ENCODE results near the gene DYNLT1. TPM values are rescaled to one million over a fixed set of nuclear protein-coding genes. Genes with fewer than 3 reads are reported as not detected.

Gene DYNLT1
- total and polyA plus RNA-seq, 9 of the 15 experiments (the other 6 are each of a cell fraction or from before 2014, with no cell fraction given): 42.2 to 583 (median 127) TPM

DNA sequence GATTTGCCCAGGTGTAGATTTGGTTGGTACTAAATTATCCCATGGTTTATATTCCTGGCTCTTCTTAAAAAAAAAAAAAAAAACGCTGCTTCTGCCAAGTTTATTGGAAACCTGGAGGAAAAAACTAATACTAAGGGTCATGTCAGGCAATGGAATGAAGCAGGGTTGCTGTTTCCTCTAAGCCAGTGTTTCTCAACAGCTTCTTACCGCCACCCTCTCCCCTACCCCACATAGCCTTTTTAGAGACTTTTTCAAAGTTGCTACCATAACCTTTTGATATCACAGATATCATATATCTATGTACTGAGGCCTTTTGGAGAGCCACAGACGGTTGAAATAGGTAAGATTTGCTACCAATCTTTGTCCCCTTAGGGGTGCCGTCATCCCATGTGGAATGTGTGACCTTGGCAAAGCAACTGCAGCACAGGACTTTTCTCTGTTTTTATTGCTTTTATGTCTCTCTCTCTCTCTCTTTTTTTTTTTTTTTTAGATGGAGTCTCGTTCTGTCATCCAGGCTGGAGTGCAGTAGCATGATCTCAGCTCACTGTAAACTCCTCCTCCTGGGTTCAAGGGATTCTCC is 40.3 kb upstream of the DYNLT1 start:
- POLR2A ChIA-PET: interaction anchor here (0.6 to 1.2 kb wide), 2 partner anchors 22 to 273 kb away, joined by 3 read pairs; no protein-coding TSS in a partner anchor
- FAIRE-seq: no peak
- in situ Hi-C loops (cut with MboI): loop anchor here (5.0 to 25.0 kb wide), 2 partner anchors 427 to 473 kb away; no protein-coding TSS in a partner anchor
- Histone ChIP-seq H3K79me2 (ENCODE audit: control insufficient read depth, insufficient read depth, low read length) (no peaks in the 10 kb centered on the region), H3K9me1 (ENCODE audit: control insufficient read depth, insufficient read depth, low read length) (no peaks in the 10 kb centered on the region), H3K36me3 (ENCODE audit: control insufficient read depth, insufficient read depth, low read length) (no peaks in the 10 kb centered on the region), H3K4me3 (no peak overlapping the region), H3K27me3 (ENCODE audit: control insufficient read depth in 2 of 2, insufficient read depth in 2 of 2, low read length in 2 of 2) (peaks cover 46 to 66% of the 10 kb centered on the region in 2 experiments), H3K4me1 (replicated peaks in 1 of 2; ENCODE audit: control insufficient read depth in 2 of 2, insufficient read depth in 2 of 2, low read length in 2 of 2) (no peaks in the 10 kb centered on the region), H4K20me1 (replicated peaks; ENCODE audit: control insufficient read depth, insufficient read depth, low read length) (no peaks in the 10 kb centered on the region), H3K4me2 (ENCODE audit: insufficient read depth, low read length) (no peak overlapping the region), H3K9me3 (replicated peaks; ENCODE audit: control insufficient read depth, insufficient read depth, low read depth, low read length) (no peaks in the 10 kb centered on the region), H3K27ac (ENCODE audit: extremely low read depth, low read depth, low read length) (no peak overlapping the region), H3K9ac (ENCODE audit: insufficient read depth in 1 of 2, low read depth in 2 of 2, low read length in 2 of 2) (no peak overlapping the region), H2AFZ (ENCODE audit: low read depth, low read length) (no peak overlapping the region)
- no peak for ATAC-seq
- BruUV-seq (replicated peaks): no TSS peak
- no peak for DNase-seq (ENCODE audit: extremely low read depth in 1 of 4, low spot score in 3 of 4)
- intact Hi-C loops (cut with micrococcal nuclease): no loop called here
- TF ChIP-seq ESRRA (IDR thresholded peaks at IDR 0.05; ENCODE audit: borderline replicate concordance, low read depth): no peak
- no peak for TF ChIP-seq FOXP1 (CRISPR knock-in tag; IDR thresholded peaks at IDR 0.05)
- CTCF ChIA-PET (ENCODE audit: low intra/inter-chr PET ratio): interaction anchor here (0.7 kb wide), 2 partner anchors 290 to 449 kb away, joined by 4 to 6 read pairs; no protein-coding TSS in a partner anchor
- WGBS (ENCODE audit: insufficient coverage, low coverage, missing lambda C conversion rate): 3% methylated on average over 5 of the region's 5 CpGs

DNA sequence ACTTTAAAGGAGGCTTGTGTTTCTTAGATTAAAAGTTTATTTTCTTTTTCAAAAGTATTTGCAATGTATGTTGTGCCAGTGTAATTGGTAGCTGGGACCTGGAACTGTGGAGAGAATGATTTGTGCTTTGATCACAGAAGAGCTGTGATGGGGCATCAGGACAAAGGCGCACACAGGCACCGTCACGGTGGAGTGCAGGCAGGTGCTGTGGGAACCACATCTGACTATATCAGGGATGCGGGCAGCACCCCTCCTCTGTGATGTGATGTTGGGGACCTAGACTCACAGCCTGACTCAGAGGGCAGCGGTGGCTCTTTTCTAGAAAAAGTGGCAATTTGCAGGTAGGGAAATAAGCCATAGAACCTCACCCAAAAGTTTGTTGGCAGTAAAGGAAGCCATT is 39.8 kb upstream of the DYNLT1 start:
- Histone ChIP-seq H3K4me2 (ENCODE audit: insufficient read depth, low read length) (no peak overlapping the region), H3K9me3 (replicated peaks; ENCODE audit: control insufficient read depth, insufficient read depth, low read depth, low read length) (no peaks in the 10 kb centered on the region), H3K79me2 (ENCODE audit: control insufficient read depth, insufficient read depth, low read length) (no peaks in the 10 kb centered on the region), H3K27me3 (ENCODE audit: control insufficient read depth in 2 of 2, insufficient read depth in 2 of 2, low read length in 2 of 2) (peaks cover 47 to 67% of the 10 kb centered on the region in 2 experiments), H3K9ac (ENCODE audit: insufficient read depth in 1 of 2, low read depth in 2 of 2, low read length in 2 of 2) (no peak overlapping the region), H3K4me3 (no peak overlapping the region), H2AFZ (ENCODE audit: low read depth, low read length) (no peak overlapping the region), H3K27ac (ENCODE audit: extremely low read depth, low read depth, low read length) (no peak overlapping the region), H3K9me1 (ENCODE audit: control insufficient read depth, insufficient read depth, low read length) (no peaks in the 10 kb centered on the region), H4K20me1 (replicated peaks; ENCODE audit: control insufficient read depth, insufficient read depth, low read length) (no peaks in the 10 kb centered on the region), H3K4me1 (replicated peaks in 1 of 2; ENCODE audit: control insufficient read depth in 2 of 2, insufficient read depth in 2 of 2, low read length in 2 of 2) (no peaks in the 10 kb centered on the region), H3K36me3 (ENCODE audit: control insufficient read depth, insufficient read depth, low read length) (no peaks in the 10 kb centered on the region)
- WGBS (ENCODE audit: insufficient coverage, low coverage, missing lambda C conversion rate): 3% methylated on average over 5 of the region's 5 CpGs
- CTCF ChIA-PET (ENCODE audit: low intra/inter-chr PET ratio): interaction anchor here (0.7 kb wide), 1 partner anchor 290 kb away, joined by 4 read pairs; no protein-coding TSS in a partner anchor
- POLR2A ChIA-PET: interaction anchor here (0.6 to 1.2 kb wide), 2 partner anchors 21 to 272 kb away, joined by 3 read pairs; no protein-coding TSS in a partner anchor
- in situ Hi-C loops (cut with MboI): loop anchor here (25.0 kb wide), 1 partner anchor 428 kb away; no protein-coding TSS in a partner anchor
- ATAC-seq (no peak), FAIRE-seq (no peak), DNase-seq (ENCODE audit: extremely low read depth in 1 of 4, low spot score in 3 of 4) (no peak)
- intact Hi-C loops (cut with micrococcal nuclease): no loop called here
- no TSS peak for BruUV-seq (replicated peaks)
- TF ChIP-seq ZNF347 (CRISPR knock-in tag; IDR thresholded peaks at IDR 0.05; ENCODE audit: low read depth) (no peak), BACH1 (tag; IDR thresholded peaks at IDR 0.05) (no peak), NCOA2 (IDR thresholded peaks at IDR 0.05; ENCODE audit: partially characterized antibody in 2 of 2) (no peak), SMARCA4 (IDR thresholded peaks at IDR 0.05) (no peak), ZNF444 (CRISPR knock-in tag; IDR thresholded peaks at IDR 0.05) (no peak), ZBTB8A (IDR thresholded peaks at IDR 0.05; ENCODE audit: partially characterized antibody) (no peak), NFRKB (IDR thresholded peaks at IDR 0.05; ENCODE audit: low read depth) (no peak), EP300 (IDR thresholded peaks at IDR 0.05; ENCODE audit: low read length) (no peak)
- TF ChIP-seq, protein P1, sequence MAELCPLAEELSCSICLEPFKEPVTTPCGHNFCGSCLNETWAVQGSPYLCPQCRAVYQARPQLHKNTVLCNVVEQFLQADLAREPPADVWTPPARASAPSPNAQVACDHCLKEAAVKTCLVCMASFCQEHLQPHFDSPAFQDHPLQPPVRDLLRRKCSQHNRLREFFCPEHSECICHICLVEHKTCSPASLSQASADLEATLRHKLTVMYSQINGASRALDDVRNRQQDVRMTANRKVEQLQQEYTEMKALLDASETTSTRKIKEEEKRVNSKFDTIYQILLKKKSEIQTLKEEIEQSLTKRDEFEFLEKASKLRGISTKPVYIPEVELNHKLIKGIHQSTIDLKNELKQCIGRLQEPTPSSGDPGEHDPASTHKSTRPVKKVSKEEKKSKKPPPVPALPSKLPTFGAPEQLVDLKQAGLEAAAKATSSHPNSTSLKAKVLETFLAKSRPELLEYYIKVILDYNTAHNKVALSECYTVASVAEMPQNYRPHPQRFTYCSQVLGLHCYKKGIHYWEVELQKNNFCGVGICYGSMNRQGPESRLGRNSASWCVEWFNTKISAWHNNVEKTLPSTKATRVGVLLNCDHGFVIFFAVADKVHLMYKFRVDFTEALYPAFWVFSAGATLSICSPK (IDR thresholded peaks at IDR 0.05; ENCODE audit: borderline replicate concordance): no peak
- TF ChIP-seq, protein P2, sequence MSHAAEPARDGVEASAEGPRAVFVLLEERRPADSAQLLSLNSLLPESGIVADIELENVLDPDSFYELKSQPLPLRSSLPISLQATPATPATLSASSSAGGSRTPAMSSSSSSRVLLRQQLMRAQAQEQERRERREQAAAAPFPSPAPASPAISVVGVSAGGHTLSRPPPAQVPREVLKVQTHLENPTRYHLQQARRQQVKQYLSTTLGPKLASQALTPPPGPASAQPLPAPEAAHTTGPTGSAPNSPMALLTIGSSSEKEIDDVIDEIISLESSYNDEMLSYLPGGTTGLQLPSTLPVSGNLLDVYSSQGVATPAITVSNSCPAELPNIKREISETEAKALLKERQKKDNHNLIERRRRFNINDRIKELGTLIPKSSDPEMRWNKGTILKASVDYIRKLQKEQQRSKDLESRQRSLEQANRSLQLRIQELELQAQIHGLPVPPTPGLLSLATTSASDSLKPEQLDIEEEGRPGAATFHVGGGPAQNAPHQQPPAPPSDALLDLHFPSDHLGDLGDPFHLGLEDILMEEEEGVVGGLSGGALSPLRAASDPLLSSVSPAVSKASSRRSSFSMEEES (CRISPR knock-in tag; IDR thresholded peaks at IDR 0.05): no peak
